ENCODE results near the gene ARHGEF19.

The ARHGEF19 gene

GRCh38 chr1:16241221-16241708, 28.8 kb upstream of the ARHGEF19 start:
- Mint-ChIP-seq H3K36me3 (ENCODE audit: insufficient read depth) (peaks cover 21% of the 10 kb centered on the region), H3K9me3 (no peaks in the 10 kb centered on the region), H3K4me1 (peaks cover 17% of the 10 kb centered on the region), H3K4me3 (no peak overlapping the region), H3K27ac (ENCODE audit: low read depth) (peak overlapping the region; percentile 68), H3K27me3 (no peaks in the 10 kb centered on the region)
- no peak for DNase-seq (ENCODE audit: low spot score in 2 of 2)
- no peak for ATAC-seq (replicated peaks; ENCODE audit: extremely low read depth, poor library complexity, severe bottlenecking)

GRCh38 chr1:16239972-16240491, 27.6 kb upstream of the ARHGEF19 start:
- no peaks in the 10 kb centered on the region for H3K27me3 Mint-ChIP-seq
- H3K9me3 Mint-ChIP-seq, result no peaks in the 10 kb centered on the region
- H3K4me3 Mint-ChIP-seq, result no peak overlapping the region
- no peak for ATAC-seq (replicated peaks; ENCODE audit: extremely low read depth, poor library complexity, severe bottlenecking)
- DNase-seq (ENCODE audit: low spot score in 2 of 2), result no peak
- H3K36me3 Mint-ChIP-seq (ENCODE audit: insufficient read depth), result peaks cover 22% of the 10 kb centered on the region
- peaks cover 22% of the 10 kb centered on the region for H3K4me1 Mint-ChIP-seq
- H3K27ac Mint-ChIP-seq (ENCODE audit: low read depth), result peak overlapping the region; percentile 16

- no peak for ATAC-seq (replicated peaks; ENCODE audit: extremely low read depth, poor library complexity, severe bottlenecking)
- H3K9me3 Mint-ChIP-seq, result no peaks in the 10 kb centered on the region
- DNase-seq (ENCODE audit: low spot score in 2 of 2), result no peak
- no peaks in the 10 kb centered on the region for H3K27me3 Mint-ChIP-seq
- H3K36me3 Mint-ChIP-seq (ENCODE audit: insufficient read depth), result peaks cover 22% of the 10 kb centered on the region
- H3K4me1 Mint-ChIP-seq, result peaks cover 22% of the 10 kb centered on the region
- peak overlapping the region; percentile 89 for H3K4me3 Mint-ChIP-seq
- H3K27ac Mint-ChIP-seq (ENCODE audit: low read depth), result peak overlapping the region; percentile 94
These were observed 24.9 kb upstream of the ARHGEF19 start for GRCh38 chr1:16237343-16237830.

- Mint-ChIP-seq H3K27me3 (no peaks in the 10 kb centered on the region), H3K4me1 (peaks cover 22% of the 10 kb centered on the region), H3K4me3 (peak within 1 kb of the TSS; percentile 89), H3K27ac (ENCODE audit: low read depth) (peak within 1 kb of the TSS; percentile 94), H3K9me3 (no peaks in the 10 kb centered on the region), H3K36me3 (ENCODE audit: insufficient read depth) (peaks cover 22% of the 10 kb centered on the region)
- peak; percentile 93 for DNase-seq (ENCODE audit: low spot score in 2 of 2)
- ATAC-seq (replicated peaks; ENCODE audit: extremely low read depth, poor library complexity, severe bottlenecking), result peak; percentile 76
These were observed 24.3 kb upstream of the ARHGEF19 start, which contains the start of gene CPLANE2 for GRCh38 chr1:16236511-16237342. CPLANE2 (minus strand) TSS chr1:16237183; CDS start chr1:16236742, 441 bp downstream.

GRCh38 chr1:16235944-16236510, 23.6 kb upstream of the ARHGEF19 start:
- H3K27ac Mint-ChIP-seq (ENCODE audit: low read depth), result peak overlapping the region; percentile 94
- H3K9me3 Mint-ChIP-seq, result no peaks in the 10 kb centered on the region
- peak in 1 of 2 donors; percentile 44 for DNase-seq (ENCODE audit: low spot score in 2 of 2)
- ATAC-seq (replicated peaks; ENCODE audit: extremely low read depth, poor library complexity, severe bottlenecking), result peak; percentile 72
- H3K27me3 Mint-ChIP-seq, result no peaks in the 10 kb centered on the region
- peak overlapping the region; percentile 89 for H3K4me3 Mint-ChIP-seq
- peaks cover 20% of the 10 kb centered on the region for H3K36me3 Mint-ChIP-seq (ENCODE audit: insufficient read depth)
- H3K4me1 Mint-ChIP-seq, result peaks cover 22% of the 10 kb centered on the region

GRCh38 chr1:16235347-16235746, 22.9 kb upstream of the ARHGEF19 start:
- no peaks in the 10 kb centered on the region for H3K27me3 Mint-ChIP-seq
- DNase-seq (ENCODE audit: low spot score in 2 of 2) (no peak), ATAC-seq (replicated peaks; ENCODE audit: extremely low read depth, poor library complexity, severe bottlenecking) (no peak)
- H3K9me3 Mint-ChIP-seq, result no peaks in the 10 kb centered on the region
- H3K36me3 Mint-ChIP-seq (ENCODE audit: insufficient read depth), result peaks cover 20% of the 10 kb centered on the region
- H3K27ac Mint-ChIP-seq (ENCODE audit: low read depth), result no peak overlapping the region
- peaks cover 22% of the 10 kb centered on the region for H3K4me1 Mint-ChIP-seq
- no peak overlapping the region for H3K4me3 Mint-ChIP-seq

- peaks cover 22% of the 10 kb centered on the region for H3K4me1 Mint-ChIP-seq
- DNase-seq (ENCODE audit: low spot score in 2 of 2) (no peak), ATAC-seq (replicated peaks; ENCODE audit: extremely low read depth, poor library complexity, severe bottlenecking) (no peak)
- peaks cover 18% of the 10 kb centered on the region for H3K36me3 Mint-ChIP-seq (ENCODE audit: insufficient read depth)
- no peaks in the 10 kb centered on the region for H3K27me3 Mint-ChIP-seq
- no peak overlapping the region for H3K4me3 Mint-ChIP-seq
- no peaks in the 10 kb centered on the region for H3K9me3 Mint-ChIP-seq
- H3K27ac Mint-ChIP-seq (ENCODE audit: low read depth), result no peak overlapping the region
These were observed 21.0 kb upstream of the ARHGEF19 start for GRCh38 chr1:16233431-16233830.

- no peak for ATAC-seq (replicated peaks; ENCODE audit: extremely low read depth, poor library complexity, severe bottlenecking)
- Mint-ChIP-seq H3K9me3 (no peaks in the 10 kb centered on the region), H3K4me3 (no peak overlapping the region), H3K36me3 (ENCODE audit: insufficient read depth) (peaks cover 17% of the 10 kb centered on the region), H3K27ac (ENCODE audit: low read depth) (peak overlapping the region; percentile 36), H3K27me3 (no peaks in the 10 kb centered on the region), H3K4me1 (peaks cover 15% of the 10 kb centered on the region)
- no peak for DNase-seq (ENCODE audit: low spot score in 2 of 2)
These were observed 19.9 kb upstream of the ARHGEF19 start for GRCh38 chr1:16232316-16232710.

- ATAC-seq (replicated peaks; ENCODE audit: extremely low read depth, poor library complexity, severe bottlenecking) (no peak), DNase-seq (ENCODE audit: low spot score in 2 of 2) (no peak)
- peaks cover 10% of the 10 kb centered on the region for H3K36me3 Mint-ChIP-seq (ENCODE audit: insufficient read depth)
- no peaks in the 10 kb centered on the region for H3K27me3 Mint-ChIP-seq
- H3K9me3 Mint-ChIP-seq, result no peaks in the 10 kb centered on the region
- no peak overlapping the region for H3K27ac Mint-ChIP-seq (ENCODE audit: low read depth)
- peaks cover 9% of the 10 kb centered on the region for H3K4me1 Mint-ChIP-seq
- H3K4me3 Mint-ChIP-seq, result no peak overlapping the region
These were observed 19.2 kb upstream of the ARHGEF19 start for GRCh38 chr1:16231331-16232315.

GRCh38 chr1:16230744-16231143, 18.3 kb upstream of the ARHGEF19 start:
- no peaks in the 10 kb centered on the region for H3K4me1 Mint-ChIP-seq
- peaks cover 4% of the 10 kb centered on the region for H3K36me3 Mint-ChIP-seq (ENCODE audit: insufficient read depth)
- H3K9me3 Mint-ChIP-seq, result no peaks in the 10 kb centered on the region
- DNase-seq (ENCODE audit: low spot score in 2 of 2), result no peak
- H3K27me3 Mint-ChIP-seq, result peaks cover 7% of the 10 kb centered on the region
- no peak overlapping the region for H3K4me3 Mint-ChIP-seq
- no peak overlapping the region for H3K27ac Mint-ChIP-seq (ENCODE audit: low read depth)
- no peak for ATAC-seq (replicated peaks; ENCODE audit: extremely low read depth, poor library complexity, severe bottlenecking)

- Mint-ChIP-seq H3K4me1 (no peaks in the 10 kb centered on the region), H3K36me3 (ENCODE audit: insufficient read depth) (peaks cover 4% of the 10 kb centered on the region), H3K27me3 (peaks cover 7% of the 10 kb centered on the region), H3K4me3 (no peak overlapping the region), H3K9me3 (no peaks in the 10 kb centered on the region), H3K27ac (ENCODE audit: low read depth) (no peak overlapping the region)
- no peak for DNase-seq (ENCODE audit: low spot score in 2 of 2)
- ATAC-seq (replicated peaks; ENCODE audit: extremely low read depth, poor library complexity, severe bottlenecking), result no peak
These were observed 17.7 kb upstream of the ARHGEF19 start for GRCh38 chr1:16229976-16230740.

All from central memory CD8-positive, alpha-beta T cell (primary cell).